GM12891 (cell line): ENCODE results near the gene CTSK.
A peak's percentile ranks its signal among the peaks of the same experiment; 100 is the strongest.
"Not testable (repeated sequence)": the region's sequence is repeated elsewhere in the genome, so short reads cannot be mapped to it uniquely, and the experiment has no call there.

Experiments used
- DNase-seq: peaks from one replicate; pipeline ENCODE4 v3.0.0; 2011; ENCODE audit warnings: low spot score; ENCODE audit not compliant: insufficient read length
- FAIRE-seq: peaks from 2 replicates; lab custom pipeline; 2011; peaks lifted over from hg19 to GRCh38; lab: Jason Lieb, UNC
- PAX5 ChIP-seq: IDR thresholded peaks from 2 replicates; pipeline ENCODE4 v1.6.1; 2011; ENCODE audit warnings: low read length, moderate library complexity, mild to moderate bottlenecking; ENCODE audit not compliant: insufficient read depth, severe bottlenecking
- POLR2A ChIP-seq: IDR thresholded peaks from 2 replicates; pipeline ENCODE4 v1.6.1; 2011; ENCODE audit warnings: low read depth, low read length, control low read depth
- POLR2AphosphoS5 ChIP-seq: IDR thresholded peaks from 2 replicates; pipeline ENCODE4 v1.6.1; 2011; ENCODE audit warnings: low read depth, low read length, control low read depth
- POU2F2 ChIP-seq: IDR thresholded peaks from 2 replicates; pipeline ENCODE4 v1.6.1; 2011; ENCODE audit warnings: low read depth, mild to moderate bottlenecking, control low read depth, low read length, moderate library complexity
- SPI1 ChIP-seq: IDR thresholded peaks from 2 replicates; pipeline ENCODE4 v1.6.1; 2011; ENCODE audit warnings: low read depth, low read length, control low read depth
- TAF1 ChIP-seq: IDR thresholded peaks from 2 replicates; pipeline ENCODE4 v1.6.1; 2011; ENCODE audit warnings: low read depth, low read length, control low read depth

CTSK gene

DNA sequence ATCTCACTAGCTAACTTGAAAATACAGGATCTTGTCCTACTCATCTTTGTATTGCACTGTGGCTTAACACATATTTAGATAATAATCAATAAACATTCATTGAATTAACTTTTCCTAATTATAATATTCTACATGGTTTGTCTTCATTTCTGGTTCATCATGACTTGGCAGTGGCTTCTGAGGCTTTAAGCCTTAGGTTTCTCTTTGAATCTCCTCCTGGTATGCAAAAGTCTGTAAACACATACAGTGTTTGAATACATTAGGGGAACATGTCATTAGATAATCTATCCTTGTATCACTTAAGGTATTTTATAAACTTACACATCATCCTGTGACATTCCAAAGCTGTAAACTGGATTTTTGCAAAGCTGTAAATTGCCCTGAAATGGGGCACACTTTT lies 20.6 kb downstream of the CTSK start:
- FAIRE-seq (no peak), DNase-seq (no peak)
- TF ChIP-seq TAF1 (no peak), POLR2AphosphoS5 (no peak)

DNA sequence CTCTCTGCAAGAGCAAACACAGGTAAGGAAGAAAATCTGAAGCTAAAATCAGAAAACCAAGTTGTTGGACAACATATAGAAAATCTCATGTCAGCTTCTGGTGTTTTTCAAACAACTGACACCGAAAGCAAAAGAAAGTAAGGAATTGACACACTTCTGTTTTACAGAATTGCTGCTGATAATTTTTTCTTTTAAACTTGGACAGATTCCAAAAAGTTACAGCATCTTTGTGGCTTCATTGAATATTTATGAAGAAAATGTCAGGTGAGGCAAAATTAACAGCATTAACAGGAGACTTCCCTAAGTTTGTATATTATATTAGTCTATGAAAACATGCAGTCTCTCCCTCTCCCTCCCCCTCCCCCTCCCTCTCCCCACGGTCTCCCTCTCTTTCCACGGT lies 27.6 kb downstream of the CTSK start:
- FAIRE-seq (no peak), DNase-seq (no peak)
- TF ChIP-seq POLR2AphosphoS5 (no peak), POU2F2 (no peak), SPI1 (no peak), POLR2A (no peak), PAX5 (no peak), TAF1 (no peak)

DNA sequence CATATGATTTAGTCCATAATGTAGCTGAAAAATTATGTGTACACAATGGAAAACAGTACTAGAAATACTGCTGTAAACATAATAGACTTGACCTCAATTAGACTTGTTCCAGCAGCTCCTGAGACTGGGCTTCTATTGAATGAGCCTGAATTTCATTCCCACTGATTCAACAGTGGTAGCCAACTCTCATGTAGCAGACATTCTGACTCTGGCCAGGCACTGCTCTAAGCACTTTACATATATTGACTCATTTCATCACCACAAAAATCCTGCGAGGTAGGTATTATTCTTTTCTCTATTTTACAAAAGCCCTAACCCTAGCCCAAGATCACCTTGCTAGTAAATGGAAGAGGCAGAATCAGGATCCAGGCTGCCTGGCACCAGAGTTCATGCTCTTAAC lies 29.7 kb downstream of the CTSK start:
- DNase-seq (no peak), FAIRE-seq (peak; percentile 13)
- TF ChIP-seq SPI1 = no peak
- TF ChIP-seq POLR2A = no peak
- TF ChIP-seq PAX5 = no peak
- no peak for TF ChIP-seq POLR2AphosphoS5
- no peak for TF ChIP-seq POU2F2
- no peak for TF ChIP-seq TAF1

DNA sequence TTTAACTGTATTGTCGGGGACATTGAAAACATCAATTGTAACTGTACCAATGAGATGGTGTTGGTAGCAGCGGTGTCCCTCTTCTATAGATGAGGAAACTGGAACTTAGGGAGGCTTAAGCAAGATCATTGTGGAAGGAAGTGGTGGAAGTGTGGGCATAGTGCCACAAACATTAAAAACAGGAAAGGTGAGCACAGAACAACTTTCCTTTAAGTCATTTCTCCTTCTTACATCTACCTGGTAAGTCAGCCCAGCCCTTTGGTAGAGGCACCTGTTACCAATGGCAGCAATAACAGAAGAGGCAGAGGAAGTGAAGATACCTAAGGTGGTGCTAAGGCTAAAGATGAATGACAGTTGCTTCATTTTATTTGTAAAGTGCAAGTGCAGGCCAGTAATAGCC lies 30.5 kb downstream of the CTSK start:
- TF ChIP-seq POLR2A (no peak), SPI1 (peak; percentile 40)
- DNase-seq (no peak), FAIRE-seq (no peak)

DNA sequence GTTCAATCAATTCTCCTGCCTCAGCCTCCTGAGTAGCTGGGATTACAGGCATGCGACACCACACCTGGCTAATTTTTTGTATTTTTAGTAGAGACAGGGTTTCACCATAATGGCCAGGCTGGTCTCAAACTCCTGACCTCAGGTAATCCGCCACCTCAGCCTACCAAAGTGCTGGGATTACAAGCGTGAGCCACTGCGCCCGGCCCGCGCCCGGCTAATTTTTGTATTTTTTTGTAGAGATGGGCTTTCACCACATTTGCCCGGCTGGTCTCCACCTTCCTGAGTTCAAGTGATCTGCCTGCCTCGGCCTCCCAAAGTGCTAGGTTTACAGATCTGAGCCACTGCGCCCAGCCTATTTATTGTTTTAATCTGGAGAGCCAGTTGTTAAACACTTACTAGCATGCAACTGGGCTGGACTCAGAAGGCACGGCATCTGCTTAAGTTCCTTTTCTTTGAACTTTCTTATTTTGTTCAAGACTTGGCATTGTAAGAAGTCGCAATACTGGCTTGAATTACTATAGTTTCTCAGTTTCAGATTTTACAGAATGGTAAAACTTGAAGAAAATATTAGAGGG lies 32.0 kb downstream of the CTSK start:
- DNase-seq, FAIRE-seq: not testable (repeated sequence)

DNA sequence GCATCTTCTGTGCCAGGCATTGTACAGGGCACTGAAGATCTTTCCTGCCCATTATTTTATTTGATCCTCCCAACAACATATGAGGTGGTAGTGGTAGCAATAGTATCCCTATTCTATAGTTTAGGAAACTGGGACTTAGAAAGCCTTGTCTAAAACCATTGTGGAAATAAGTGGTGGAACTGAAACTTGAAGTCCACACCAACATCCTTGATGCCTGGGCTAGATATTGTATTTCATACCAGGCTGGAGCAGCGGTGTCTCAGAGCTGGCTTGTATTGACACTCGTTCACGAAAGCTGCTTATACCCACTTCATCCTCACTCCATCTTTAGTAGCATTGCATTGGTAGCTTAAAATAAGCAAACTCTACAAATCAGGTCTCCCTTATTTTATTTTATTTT lies 32.8 kb downstream of the CTSK start:
- TF ChIP-seq SPI1 (no peak), PAX5 (no peak), POLR2A (no peak), TAF1 (no peak), POLR2AphosphoS5 (no peak), POU2F2 (no peak)
- no peak for FAIRE-seq

DNA sequence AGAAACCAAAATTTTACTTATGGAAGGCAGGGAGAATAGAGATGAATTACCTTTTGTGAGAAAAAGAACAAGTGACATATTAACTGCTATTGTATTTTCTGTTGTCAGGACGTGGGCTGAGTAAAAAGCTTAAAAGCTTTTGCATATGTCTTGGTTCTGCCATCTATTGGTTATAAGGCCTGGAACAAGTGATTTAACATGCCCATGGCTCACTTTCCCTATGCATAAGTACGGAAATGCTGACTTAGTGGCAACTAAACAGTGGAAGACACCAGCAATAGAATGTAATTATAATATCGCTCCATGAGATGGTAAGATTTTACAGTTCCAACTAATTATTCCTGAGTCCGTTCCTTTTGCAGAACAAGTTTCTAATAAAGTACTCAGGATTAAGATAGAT lies 35.7 kb downstream of the CTSK start:
- no peak for FAIRE-seq
- no peak for TF ChIP-seq POLR2AphosphoS5
- TF ChIP-seq PAX5 = no peak
- no peak for TF ChIP-seq POU2F2
- no peak for TF ChIP-seq POLR2A
- TF ChIP-seq SPI1 = no peak
- TF ChIP-seq TAF1 = no peak
- DNase-seq = no peak

More for the DNA sequence above, 32.8 kb downstream of the CTSK start:
- no peak for DNase-seq

DNA sequence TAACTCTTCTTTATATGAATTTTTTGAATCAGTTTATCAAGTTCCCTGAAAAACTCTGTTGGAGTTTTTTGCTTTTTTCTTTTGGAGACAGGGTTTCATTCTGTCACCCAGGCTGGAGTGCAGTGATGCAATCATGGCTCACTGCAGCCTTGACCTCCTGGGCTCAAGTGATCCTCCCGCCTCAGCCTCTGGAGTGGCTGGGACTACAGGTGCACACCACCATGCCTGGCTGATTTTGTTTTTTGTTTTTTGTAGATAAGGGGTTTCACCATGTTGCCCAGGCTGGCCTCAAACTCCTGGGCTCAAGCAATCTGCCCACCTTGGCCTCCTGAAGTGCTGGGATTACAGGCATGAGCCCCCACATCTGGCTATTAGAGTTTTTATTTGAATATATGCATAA lies 40.4 kb downstream of the CTSK start:
- FAIRE-seq, DNase-seq: not testable (repeated sequence)

DNA sequence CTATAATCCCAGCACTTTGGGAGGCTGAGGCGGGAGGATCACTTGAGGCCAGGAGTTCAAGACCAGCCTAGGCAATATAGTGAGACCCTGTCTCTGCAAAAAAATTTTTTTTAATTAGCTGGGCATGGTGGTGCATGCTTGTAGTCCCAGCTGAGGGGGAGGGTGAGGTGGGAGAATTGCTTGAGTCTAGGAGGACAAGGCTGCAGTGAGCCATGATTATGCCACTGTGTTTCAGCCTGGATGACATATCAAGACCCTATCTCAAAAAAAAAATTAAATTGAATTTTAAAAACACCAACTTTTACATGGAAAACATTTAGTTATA lies 42.1 kb downstream of the CTSK start:
- not testable (repeated sequence) for FAIRE-seq, DNase-seq

DNA sequence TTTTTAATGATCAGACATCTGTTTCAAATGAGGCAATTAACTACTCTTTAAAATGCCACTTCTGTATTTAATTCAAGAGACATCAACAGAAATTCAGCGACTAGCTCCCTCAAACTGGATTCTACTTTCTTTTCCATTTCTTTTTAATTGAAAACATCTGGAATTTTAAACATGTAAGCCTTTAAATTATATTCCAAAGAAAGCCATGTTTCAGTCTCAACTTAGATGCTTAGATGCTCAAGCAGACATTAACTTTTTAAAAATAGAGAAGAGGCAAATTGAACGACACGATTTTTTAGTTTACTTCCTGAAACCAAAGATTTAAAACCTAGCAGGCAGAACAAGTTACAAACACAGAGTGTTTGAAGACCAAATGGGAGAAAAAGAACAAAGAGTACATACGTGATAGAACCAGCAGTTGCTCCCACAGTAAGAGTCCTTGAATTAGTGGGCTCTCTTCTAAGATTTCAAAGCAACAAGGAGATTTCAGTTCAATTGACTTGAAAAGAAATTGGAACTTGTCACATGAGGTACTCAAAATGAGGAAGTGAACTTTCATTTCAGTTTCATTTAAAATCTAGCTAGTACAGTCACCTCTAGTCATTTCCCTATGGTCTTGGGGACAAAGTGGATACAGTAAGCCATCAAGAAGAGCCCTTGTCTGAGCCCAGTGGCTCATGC lies 42.6 kb downstream of the CTSK start, which contains the start of gene CTSS:
TSS of gene CTSS (minus strand) at position 483 of the 681 bp plus-strand sequence. CDS start 1,015 bp downstream, outside the sequence.
- peak; percentile 87 for FAIRE-seq
- peak; percentile 18 for DNase-seq
- TF ChIP-seq POLR2AphosphoS5 (peak; percentile 86), SPI1 (peak; percentile 99), POLR2A (peak; percentile 79), PAX5 (no peak), TAF1 (peak; percentile 54; the same call in 1 of the 2 replicates), POU2F2 (no peak)

DNA sequence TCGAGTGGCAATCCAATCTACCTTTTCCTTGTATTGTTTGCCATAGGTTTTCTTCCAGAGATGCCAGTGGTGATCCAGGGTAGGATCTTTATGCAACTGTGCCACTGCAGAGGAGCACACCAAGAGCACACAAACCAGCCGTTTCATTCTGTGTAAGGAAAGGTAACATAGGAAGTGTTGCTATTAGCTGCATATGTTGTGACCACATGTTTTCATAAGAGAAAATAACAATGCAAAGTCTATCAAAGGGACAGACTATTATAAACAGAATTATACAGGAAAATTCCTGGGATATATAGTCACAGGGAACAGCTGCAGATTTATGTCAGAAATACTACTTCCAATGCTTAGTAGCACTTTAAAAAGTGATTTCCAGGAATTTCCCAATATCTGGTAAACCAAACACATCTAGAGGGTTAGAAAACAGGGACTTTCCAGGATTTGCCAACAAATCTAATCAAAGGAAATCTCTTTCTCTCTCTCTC lies 43.4 kb downstream of the CTSK start:
- DNase-seq = no peak
- peak; percentile 83 for FAIRE-seq
- TF ChIP-seq POLR2AphosphoS5 = no peak
- no peak for TF ChIP-seq POLR2A
- no peak for TF ChIP-seq SPI1
- TF ChIP-seq PAX5 = no peak
- no peak for TF ChIP-seq POU2F2
- TF ChIP-seq TAF1 = no peak

DNA sequence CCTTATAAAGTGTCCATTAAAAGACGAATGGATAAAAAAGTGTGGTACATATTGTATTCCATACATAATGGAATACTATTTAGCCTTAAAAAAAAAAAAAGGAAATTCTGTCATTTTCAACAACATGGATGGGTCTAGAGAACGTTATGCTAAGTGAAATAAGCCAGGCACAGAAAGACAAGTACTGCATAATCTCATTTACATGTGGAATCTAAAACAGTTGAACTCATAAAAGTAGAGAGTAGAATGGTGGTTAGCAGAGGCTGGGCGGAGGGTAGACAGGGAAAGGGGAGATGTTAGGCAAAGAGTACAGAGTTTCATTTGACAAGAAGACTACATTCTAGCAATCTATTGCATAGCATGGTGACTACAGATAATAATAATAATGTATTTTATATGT lies 45.0 kb downstream of the CTSK start:
- DNase-seq = no peak
- TF ChIP-seq POU2F2 (no peak), TAF1 (no peak), POLR2AphosphoS5 (no peak), POLR2A (no peak), SPI1 (no peak), PAX5 (no peak)
- FAIRE-seq = no peak
